ENCODE data around the gene TMEM214. TPM values are rescaled to one million over a fixed set of nuclear protein-coding genes. Genes with fewer than 3 reads are reported as not detected.

Gene TMEM214
- total RNA-seq, 6 donors from 2014 or later: 42.5 to 176 (median 62.0) TPM

DNA sequence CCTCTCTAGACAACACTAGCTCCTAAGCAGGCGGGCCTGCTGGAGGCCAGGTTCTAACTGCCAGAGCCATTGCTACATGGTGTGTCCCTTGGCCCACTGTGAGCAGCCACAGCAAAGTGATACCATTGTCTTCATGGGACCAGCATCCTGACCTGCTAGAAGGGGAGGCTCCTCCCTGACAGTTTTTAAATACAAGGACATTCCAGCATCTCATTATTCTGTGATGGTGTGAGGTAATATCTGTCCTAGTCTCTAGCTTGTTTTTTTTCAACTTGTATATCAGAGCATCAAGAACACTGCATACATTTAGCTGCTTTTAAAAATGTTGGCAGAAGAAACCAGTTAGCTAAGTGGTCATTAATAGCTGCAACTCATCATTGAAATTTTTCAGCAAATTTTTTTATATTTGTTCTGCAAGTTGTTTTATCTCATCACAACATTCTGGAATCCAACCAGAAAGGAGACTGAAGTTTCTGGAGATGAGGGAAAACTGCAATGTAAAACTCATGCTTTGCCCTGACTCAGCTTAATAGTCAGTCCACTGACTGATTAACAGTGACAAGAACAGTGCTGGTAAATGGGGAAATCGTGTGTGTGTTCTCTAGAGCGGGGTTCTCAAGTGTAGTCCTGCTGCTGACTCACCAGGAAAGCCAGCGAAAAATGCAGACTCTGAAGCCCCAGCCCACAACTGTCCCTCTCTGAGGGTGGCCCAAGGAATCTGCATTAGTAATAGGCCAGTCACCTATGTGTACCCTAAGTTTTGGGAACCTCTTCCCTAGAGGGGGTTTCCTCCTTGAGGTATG, 44.5 kb upstream of the TMEM214 start:
- no peak for ATAC-seq (ENCODE audit: low FRiP score in 2 of 2)
- Histone ChIP-seq H3K4me3 (no peak overlapping the region), H3K27ac (no peak overlapping the region), H3K36me3 (no peaks in the 10 kb centered on the region), H3K4me1 (peaks cover 0 to 6% (median 3%) of the 10 kb centered on the region in 4 donors), H3K9me3 (no peaks in the 10 kb centered on the region), H3K27me3 (no peaks in the 10 kb centered on the region)
- WGBS, 2 donors: 60 to 62% methylated on average over 4 of the region's 4 CpGs
- DNase-seq: no peak
- TF ChIP-seq POLR2A (IDR thresholded peaks at IDR 0.05) (no peak), EP300 (IDR thresholded peaks at IDR 0.05) (no peak), POLR2AphosphoS5 (IDR thresholded peaks at IDR 0.05) (no peak)
- TF ChIP-seq, protein P1, sequence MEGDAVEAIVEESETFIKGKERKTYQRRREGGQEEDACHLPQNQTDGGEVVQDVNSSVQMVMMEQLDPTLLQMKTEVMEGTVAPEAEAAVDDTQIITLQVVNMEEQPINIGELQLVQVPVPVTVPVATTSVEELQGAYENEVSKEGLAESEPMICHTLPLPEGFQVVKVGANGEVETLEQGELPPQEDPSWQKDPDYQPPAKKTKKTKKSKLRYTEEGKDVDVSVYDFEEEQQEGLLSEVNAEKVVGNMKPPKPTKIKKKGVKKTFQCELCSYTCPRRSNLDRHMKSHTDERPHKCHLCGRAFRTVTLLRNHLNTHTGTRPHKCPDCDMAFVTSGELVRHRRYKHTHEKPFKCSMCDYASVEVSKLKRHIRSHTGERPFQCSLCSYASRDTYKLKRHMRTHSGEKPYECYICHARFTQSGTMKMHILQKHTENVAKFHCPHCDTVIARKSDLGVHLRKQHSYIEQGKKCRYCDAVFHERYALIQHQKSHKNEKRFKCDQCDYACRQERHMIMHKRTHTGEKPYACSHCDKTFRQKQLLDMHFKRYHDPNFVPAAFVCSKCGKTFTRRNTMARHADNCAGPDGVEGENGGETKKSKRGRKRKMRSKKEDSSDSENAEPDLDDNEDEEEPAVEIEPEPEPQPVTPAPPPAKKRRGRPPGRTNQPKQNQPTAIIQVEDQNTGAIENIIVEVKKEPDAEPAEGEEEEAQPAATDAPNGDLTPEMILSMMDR (IDR thresholded peaks at IDR 0.05): no peak

DNA sequence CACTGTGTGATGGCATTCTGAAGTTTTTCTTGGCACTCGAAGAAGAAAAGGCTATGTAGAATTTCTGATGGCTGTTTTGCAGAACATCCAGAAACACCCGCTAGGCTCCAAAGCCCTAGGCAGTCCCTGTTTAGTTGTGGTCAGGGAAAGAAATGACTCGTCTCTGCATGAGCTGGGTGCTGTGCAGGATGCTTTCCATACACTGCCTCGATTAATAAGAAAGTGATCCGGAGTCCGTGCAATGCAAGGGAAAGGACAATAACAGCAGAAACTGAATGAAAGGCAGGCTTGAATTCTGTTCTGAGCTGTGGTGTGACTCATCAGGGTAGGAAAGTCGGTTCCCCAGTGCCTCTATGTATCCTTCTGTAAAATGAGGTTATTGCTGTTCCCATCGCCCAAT, 43.6 kb upstream of the TMEM214 start:
- WGBS, 2 donors: 88 to 90% methylated on average over 8 of the region's 8 CpGs
- H3K27me3 ChIP-seq: no peaks in the 10 kb centered on the region
- H3K9me3 ChIP-seq: no peaks in the 10 kb centered on the region
- no peak for ATAC-seq (ENCODE audit: low FRiP score in 2 of 2)
- no peaks in the 10 kb centered on the region for H3K36me3 ChIP-seq
- H3K4me1 ChIP-seq: no peaks in the 10 kb centered on the region
- TF ChIP-seq EP300 (IDR thresholded peaks at IDR 0.05) (no peak), POLR2A (IDR thresholded peaks at IDR 0.05) (no peak), POLR2AphosphoS5 (IDR thresholded peaks at IDR 0.05) (no peak)
- no peak for DNase-seq
- H3K27ac ChIP-seq: no peak overlapping the region
- H3K4me3 ChIP-seq: no peak overlapping the region

DNA sequence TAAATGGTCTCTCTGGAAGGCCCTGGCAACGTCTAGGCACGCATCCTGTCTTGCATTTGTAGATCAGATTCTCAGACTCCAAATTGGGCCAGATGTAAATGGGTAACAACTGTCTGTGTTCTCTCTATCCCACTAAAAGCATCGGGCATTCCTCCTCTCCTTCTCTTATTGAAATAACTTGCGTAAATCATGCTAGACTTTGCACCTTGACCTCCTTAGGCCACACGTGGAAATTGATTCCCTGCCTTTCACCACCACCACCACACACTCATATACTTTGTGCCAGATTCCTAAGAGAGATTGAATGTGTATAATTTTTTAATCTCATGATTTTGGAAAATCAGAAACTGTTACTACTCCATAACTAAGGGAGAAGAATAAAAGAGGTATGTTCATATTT, 41.0 kb upstream of the TMEM214 start:
- Histone ChIP-seq H3K27ac (no peak overlapping the region), H3K36me3 (no peaks in the 10 kb centered on the region), H3K27me3 (no peaks in the 10 kb centered on the region), H3K4me3 (no peak overlapping the region), H3K9me3 (no peaks in the 10 kb centered on the region), H3K4me1 (no peaks in the 10 kb centered on the region)
- 75 to 80% methylated on average over 5 of the region's 5 CpGs for WGBS, 2 donors
- TF ChIP-seq, protein P1 (IDR thresholded peaks at IDR 0.05): no peak
- TF ChIP-seq POLR2A (IDR thresholded peaks at IDR 0.05) (no peak), POLR2AphosphoS5 (IDR thresholded peaks at IDR 0.05) (no peak), EP300 (IDR thresholded peaks at IDR 0.05) (no peak)
- ATAC-seq (ENCODE audit: low FRiP score in 2 of 2) (no peak), DNase-seq (no peak)

DNA sequence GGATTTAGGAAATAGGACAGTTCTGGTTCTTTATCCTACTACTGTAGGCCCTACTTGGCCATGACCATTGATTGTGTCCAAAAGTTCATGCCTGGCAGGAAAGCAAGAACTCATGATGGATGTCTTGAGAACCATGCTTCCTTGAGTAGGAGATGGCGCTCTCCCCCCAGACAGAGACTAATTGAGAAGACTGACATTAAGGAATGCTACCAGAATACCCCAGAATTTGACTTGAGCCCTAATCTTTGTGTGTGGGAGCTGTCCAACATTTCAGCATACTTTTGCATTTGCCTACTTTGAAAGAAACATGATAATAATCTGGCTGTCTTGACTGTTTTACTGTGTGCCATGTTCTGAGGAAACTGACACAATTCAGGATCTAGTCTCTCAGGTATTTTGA, 39.0 kb upstream of the TMEM214 start:
- no peaks in the 10 kb centered on the region for H3K36me3 ChIP-seq
- no peaks in the 10 kb centered on the region for H3K9me3 ChIP-seq
- 81 to 88% methylated on average over 1 of the region's 1 CpG for WGBS, 2 donors
- no peak overlapping the region for H3K27ac ChIP-seq
- H3K4me1 ChIP-seq: no peaks in the 10 kb centered on the region
- TF ChIP-seq POLR2A (IDR thresholded peaks at IDR 0.05): no peak
- TF ChIP-seq, protein P1 (IDR thresholded peaks at IDR 0.05): no peak
- no peak for TF ChIP-seq POLR2AphosphoS5 (IDR thresholded peaks at IDR 0.05)
- TF ChIP-seq EP300 (IDR thresholded peaks at IDR 0.05): no peak
- DNase-seq: no peak
- no peaks in the 10 kb centered on the region for H3K27me3 ChIP-seq
- no peak overlapping the region for H3K4me3 ChIP-seq
- ATAC-seq (ENCODE audit: low FRiP score in 2 of 2): no peak

DNA sequence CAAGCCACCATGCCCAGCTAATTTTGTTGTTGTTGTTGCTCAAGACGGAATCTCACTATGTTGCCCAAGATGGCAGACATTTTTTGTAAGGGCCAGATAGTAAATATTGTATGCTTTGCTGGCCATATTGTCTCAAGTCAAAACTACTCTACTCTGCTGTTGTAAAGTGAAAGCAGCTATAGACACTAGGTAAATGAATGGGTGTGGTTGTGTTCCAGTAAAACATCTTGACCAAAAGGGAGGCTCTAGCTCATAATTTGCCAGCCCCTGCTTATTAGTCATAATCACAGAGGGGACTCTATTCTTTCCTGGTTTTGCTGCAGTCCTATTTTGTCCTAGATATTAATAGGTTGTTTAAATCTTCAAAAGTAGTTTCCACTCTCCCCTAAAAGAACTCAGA, 37.8 kb upstream of the TMEM214 start:
- 95 to 100% methylated on average over 1 of the region's 1 CpG for WGBS, 2 donors
- Histone ChIP-seq H3K9me3 (no peaks in the 10 kb centered on the region), H3K27me3 (no peaks in the 10 kb centered on the region), H3K4me1 (no peaks in the 10 kb centered on the region), H3K36me3 (no peaks in the 10 kb centered on the region), H3K27ac (no peak overlapping the region), H3K4me3 (no peak overlapping the region)
- ATAC-seq (ENCODE audit: low FRiP score in 2 of 2): no peak
- no peak for DNase-seq
- TF ChIP-seq, protein P1 (IDR thresholded peaks at IDR 0.05): no peak
- TF ChIP-seq POLR2AphosphoS5 (IDR thresholded peaks at IDR 0.05) (no peak), POLR2A (IDR thresholded peaks at IDR 0.05) (no peak), EP300 (IDR thresholded peaks at IDR 0.05) (no peak)
